Right lobe of liver (tissue), 4 donors: Measurements from ENCODE around the gene C1QC.
"Not testable (repeated sequence)": the region's sequence is repeated elsewhere in the genome, so short reads cannot be mapped to it uniquely, and the experiment has no call there.

Source experiments
- POLR2A ChIP-seq: fragments of 450-650 bp; IDR thresholded peaks from one replicate; pipeline ENCODE4 v1.6.1; 2017; ENCODE audit warnings: antibody characterized with exemption, mild to moderate bottlenecking
- TF ChIP-seq, protein P1 (sequence below), 4 donors: fragments of 200-600 bp in 3 of 4; fragments of 450-650 bp in 1 of 4; IDR thresholded peaks; one replicate each; pipeline versions ENCODE4 v1.5.1 to v1.8.0; 2016 to 2022; ENCODE audit warnings: antibody characterized with exemption in 4 of 4, mild to moderate bottlenecking in 2 of 4
- donor health status: DM: no; HTN: no; CAD: no.
- donor health status: DM: no; HTN: no; CAD: no.
- donor health status: DM: no; HTN: yes; CAD: no.

DNA sequence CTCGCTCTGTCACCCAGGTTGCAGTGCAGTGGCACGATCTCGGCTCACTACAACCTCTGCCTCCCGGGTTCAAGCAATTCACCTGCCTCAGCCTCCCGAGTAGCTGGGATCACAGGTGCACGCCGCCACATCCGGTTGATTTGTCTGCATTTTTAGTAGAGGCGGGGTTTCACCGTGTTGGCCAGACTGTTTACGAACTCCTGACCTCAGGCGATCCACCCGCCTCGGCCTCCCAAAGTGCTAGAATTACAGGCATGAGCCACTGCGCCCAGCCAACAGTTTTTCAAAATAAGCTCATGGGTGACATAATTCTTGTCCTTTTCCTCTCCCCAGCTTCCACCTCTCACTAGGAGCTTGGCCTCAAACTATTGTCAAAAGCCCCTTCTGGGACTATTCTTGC, 32.7 kb downstream of the C1QC start:
- not testable (repeated sequence) for TF ChIP-seq POLR2A
- TF ChIP-seq, protein P1, sequence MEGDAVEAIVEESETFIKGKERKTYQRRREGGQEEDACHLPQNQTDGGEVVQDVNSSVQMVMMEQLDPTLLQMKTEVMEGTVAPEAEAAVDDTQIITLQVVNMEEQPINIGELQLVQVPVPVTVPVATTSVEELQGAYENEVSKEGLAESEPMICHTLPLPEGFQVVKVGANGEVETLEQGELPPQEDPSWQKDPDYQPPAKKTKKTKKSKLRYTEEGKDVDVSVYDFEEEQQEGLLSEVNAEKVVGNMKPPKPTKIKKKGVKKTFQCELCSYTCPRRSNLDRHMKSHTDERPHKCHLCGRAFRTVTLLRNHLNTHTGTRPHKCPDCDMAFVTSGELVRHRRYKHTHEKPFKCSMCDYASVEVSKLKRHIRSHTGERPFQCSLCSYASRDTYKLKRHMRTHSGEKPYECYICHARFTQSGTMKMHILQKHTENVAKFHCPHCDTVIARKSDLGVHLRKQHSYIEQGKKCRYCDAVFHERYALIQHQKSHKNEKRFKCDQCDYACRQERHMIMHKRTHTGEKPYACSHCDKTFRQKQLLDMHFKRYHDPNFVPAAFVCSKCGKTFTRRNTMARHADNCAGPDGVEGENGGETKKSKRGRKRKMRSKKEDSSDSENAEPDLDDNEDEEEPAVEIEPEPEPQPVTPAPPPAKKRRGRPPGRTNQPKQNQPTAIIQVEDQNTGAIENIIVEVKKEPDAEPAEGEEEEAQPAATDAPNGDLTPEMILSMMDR (IDR thresholded peaks at IDR 0.05), result not testable (repeated sequence)
